M059J (cell line): Measurements from ENCODE around the gene VDR. TPM values are rescaled to one million over a fixed set of nuclear protein-coding genes. Genes with fewer than 3 reads are reported as not detected.

Source experiments
- DNase-seq: peaks from one replicate; pipeline ENCODE4 v3.0.0-alpha.2; 2012; ENCODE audit warnings: low read depth
- total RNA-seq: library from RNA; depleted of rRNA; stranded (reverse); fragments of >200 nt; shearing (Covaris generic); gene quantifications from 2 replicates; pipeline ENCODE4 v1.2.3, GENCODE V29; 2014; rRNA removed

The VDR gene
- total RNA-seq, 1 experiment from 2014 or later: 9.3 TPM

- DNase-seq: no peak
These were observed 108.9 kb downstream of the VDR start for GRCh38 chr12:47795814-47796411.

GRCh38 chr12:47795121-47795813, 109.5 kb downstream of the VDR start:
- no peak for DNase-seq

GRCh38 chr12:47794679-47795078, 110.1 kb downstream of the VDR start:
- DNase-seq: no peak

GRCh38 chr12:47793015-47793681, 111.6 kb downstream of the VDR start:
- no peak for DNase-seq

GRCh38 chr12:47791874-47792273, 112.9 kb downstream of the VDR start:
- no peak for DNase-seq

Other genes starting within 250 kb of the VDR start
- gene RPAP3, start 199.0 kb downstream of the VDR start, total RNA-seq: 26.0 and 40.3 TPM in 2 replicates
- gene ENDOU, start 179.5 kb downstream of the VDR start, total RNA-seq: not detected in 2 replicates
- 1.2 and 2.6 TPM in 2 replicates for gene RAPGEF3, start 146.1 kb downstream of the VDR start, total RNA-seq
- gene SLC48A1, start 131.8 kb downstream of the VDR start, total RNA-seq: 12.8 and 12.9 TPM in 2 replicates
- gene HDAC7, start 85.1 kb downstream of the VDR start, total RNA-seq: 22.8 and 26.1 TPM in 2 replicates
- 282 and 530 TPM in 2 replicates for gene TMEM106C, start 58.6 kb upstream of the VDR start, total RNA-seq
- gene COL2A1, start 99.5 kb upstream of the VDR start, total RNA-seq: 0.25 TPM in 1 of 2 replicates, not detected in the other
- 25.9 and 37.4 TPM in 2 replicates for gene SENP1, start 201.1 kb upstream of the VDR start, total RNA-seq
- 23.0 and 38.8 TPM in 2 replicates for gene PFKM, start 214.4 kb upstream of the VDR start, total RNA-seq